BE2C (cell line): Measurements from ENCODE around the gene GJB1.
"Not testable (repeated sequence)": the region's sequence is repeated elsewhere in the genome, so short reads cannot be mapped to it uniquely, and the experiment has no call there.

ENCODE experiments used
- DNase-seq: peaks from one replicate; pipeline ENCODE4 v3.0.0-alpha.2; 2020
- H3K27me3 ChIP-seq: fragments of 250-450 bp; sonication (Bioruptor Pico); 2 replicates; pipeline ENCODE4 v1.5.1; 2020; ENCODE audit warnings: mild to moderate bottlenecking
- H3K36me3 ChIP-seq: fragments of 250-450 bp; sonication (Bioruptor Pico); 2 replicates; pipeline ENCODE4 v1.5.1; 2020; ENCODE audit warnings: mild to moderate bottlenecking
- H3K4me1 ChIP-seq: fragments of 250-450 bp; sonication (Bioruptor Pico); 2 replicates; pipeline ENCODE4 v1.5.1; 2020
- H3K4me3 ChIP-seq: 2 replicates; pipeline ENCODE4 v1.5.1; 2011; ENCODE audit warnings: low read depth, low read length
- H3K9me3 ChIP-seq: fragments of 250-450 bp; sonication (Bioruptor Pico); 2 replicates; pipeline ENCODE4 v1.5.1; 2020
- TF ChIP-seq, protein P1 (sequence below): IDR thresholded peaks from 2 replicates; pipeline ENCODE4 v1.5.1; 2012; ENCODE audit warnings: mild to moderate bottlenecking, low read depth, low read length

The GJB1 gene

DNA sequence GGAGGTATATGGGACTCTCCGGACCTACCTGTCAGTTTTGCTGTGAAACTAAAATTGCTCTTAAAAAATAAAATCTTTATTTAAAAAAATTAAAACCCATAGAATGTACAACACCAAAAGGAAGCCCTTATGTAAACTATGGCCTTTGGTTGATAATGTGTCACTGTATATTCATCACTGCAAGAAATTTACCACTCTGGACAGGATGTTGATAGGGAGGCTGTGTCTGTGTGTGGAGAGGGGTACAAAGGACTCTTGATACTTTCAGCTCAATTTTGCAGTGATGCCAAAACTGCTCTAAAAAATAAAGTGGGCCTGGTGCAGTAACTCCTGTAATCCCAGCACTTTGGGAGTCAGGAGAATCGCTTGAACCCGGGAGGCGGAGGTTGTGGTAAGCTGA, 33.8 kb downstream of the GJB1 start:
- no peaks in the 10 kb centered on the region for H3K36me3 ChIP-seq

DNA sequence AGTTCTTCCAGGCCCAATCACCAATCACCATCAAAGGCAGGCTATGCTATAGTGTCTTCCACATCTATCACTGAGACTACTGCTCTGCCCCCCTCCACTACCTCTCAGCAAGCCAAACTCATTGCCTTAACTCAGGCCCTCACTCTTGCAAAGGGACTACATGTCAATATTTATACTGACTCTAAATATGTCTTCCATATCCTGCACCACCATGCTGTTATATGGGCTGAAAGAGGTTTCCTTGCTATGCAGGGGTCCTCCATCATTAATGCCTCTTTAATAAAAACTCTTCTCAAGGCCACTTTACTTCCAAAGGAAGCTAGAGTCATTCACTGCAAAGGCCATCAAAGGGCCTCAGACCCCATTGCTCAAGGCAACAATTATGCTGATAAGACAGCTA, 45.6 kb downstream of the GJB1 start:
- H3K4me1 ChIP-seq, H3K36me3 ChIP-seq, H3K27me3 ChIP-seq, H3K4me3 ChIP-seq, H3K9me3 ChIP-seq, DNase-seq: not testable (repeated sequence)

More for the DNA sequence above, 33.8 kb downstream of the GJB1 start:
- Histone ChIP-seq H3K27me3 (no peaks in the 10 kb centered on the region), H3K4me1 (no peaks in the 10 kb centered on the region; the same call in 1 of the 2 replicates), H3K9me3 (no peaks in the 10 kb centered on the region), H3K4me3 (no peak overlapping the region)
- TF ChIP-seq, protein P1, sequence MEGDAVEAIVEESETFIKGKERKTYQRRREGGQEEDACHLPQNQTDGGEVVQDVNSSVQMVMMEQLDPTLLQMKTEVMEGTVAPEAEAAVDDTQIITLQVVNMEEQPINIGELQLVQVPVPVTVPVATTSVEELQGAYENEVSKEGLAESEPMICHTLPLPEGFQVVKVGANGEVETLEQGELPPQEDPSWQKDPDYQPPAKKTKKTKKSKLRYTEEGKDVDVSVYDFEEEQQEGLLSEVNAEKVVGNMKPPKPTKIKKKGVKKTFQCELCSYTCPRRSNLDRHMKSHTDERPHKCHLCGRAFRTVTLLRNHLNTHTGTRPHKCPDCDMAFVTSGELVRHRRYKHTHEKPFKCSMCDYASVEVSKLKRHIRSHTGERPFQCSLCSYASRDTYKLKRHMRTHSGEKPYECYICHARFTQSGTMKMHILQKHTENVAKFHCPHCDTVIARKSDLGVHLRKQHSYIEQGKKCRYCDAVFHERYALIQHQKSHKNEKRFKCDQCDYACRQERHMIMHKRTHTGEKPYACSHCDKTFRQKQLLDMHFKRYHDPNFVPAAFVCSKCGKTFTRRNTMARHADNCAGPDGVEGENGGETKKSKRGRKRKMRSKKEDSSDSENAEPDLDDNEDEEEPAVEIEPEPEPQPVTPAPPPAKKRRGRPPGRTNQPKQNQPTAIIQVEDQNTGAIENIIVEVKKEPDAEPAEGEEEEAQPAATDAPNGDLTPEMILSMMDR = no peak
- no peak for DNase-seq

DNA sequence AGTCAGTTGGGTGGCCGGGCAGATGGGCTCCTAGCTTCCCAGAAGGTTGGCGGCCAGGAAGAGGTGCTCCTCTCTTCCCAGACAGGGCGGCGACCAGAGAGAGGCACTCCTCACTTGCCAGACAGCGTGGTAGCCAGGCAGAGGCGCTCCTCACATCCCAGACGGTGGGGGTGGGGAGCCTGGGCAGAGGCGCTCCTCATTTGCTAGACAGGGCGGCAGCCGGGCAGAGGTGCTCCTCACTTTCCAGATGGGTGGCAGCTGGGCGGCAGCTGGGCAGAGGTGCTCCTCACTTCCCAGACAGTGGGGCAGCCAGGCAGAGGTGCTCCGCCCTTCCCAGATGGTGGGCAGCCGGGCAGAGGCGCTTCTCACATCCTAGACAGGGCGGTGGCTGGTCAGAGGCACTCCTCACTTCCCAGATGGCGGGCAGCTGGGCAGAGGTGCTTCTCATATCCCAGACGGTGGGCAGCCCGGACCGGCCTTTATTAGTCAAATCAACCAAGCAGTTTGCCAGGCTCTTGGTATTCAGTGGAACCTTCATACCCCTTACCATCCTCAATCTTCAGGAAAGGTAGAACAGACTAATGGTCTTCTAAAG, 46.9 kb downstream of the GJB1 start:
- no peaks in the 10 kb centered on the region for H3K36me3 ChIP-seq
- TF ChIP-seq, protein P1 = no peak
- DNase-seq = no peak

DNA sequence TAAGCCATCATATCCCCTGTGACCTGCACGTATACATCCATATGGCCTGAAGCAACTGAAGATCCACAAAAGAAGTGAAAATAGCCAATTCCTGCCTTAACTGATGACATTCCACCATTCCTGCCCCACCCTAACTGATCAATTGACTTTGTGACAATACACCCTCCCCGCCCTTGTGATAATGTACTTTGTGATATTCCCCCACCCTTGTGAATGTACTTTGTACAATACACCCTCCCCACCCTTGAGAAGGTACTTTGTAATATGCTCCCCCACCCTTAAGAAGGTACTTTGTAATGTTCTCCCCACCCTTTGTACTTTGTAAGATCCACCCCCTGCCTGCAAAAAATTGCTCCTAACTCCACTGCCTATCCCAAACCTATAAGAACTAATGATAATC, 49.3 kb downstream of the GJB1 start:
- H3K4me1 ChIP-seq, H3K9me3 ChIP-seq, H3K27me3 ChIP-seq, H3K36me3 ChIP-seq, H3K4me3 ChIP-seq, DNase-seq: not testable (repeated sequence)

More for the DNA sequence above, 46.9 kb downstream of the GJB1 start:
- H3K27me3 ChIP-seq = no peaks in the 10 kb centered on the region
- no peaks in the 10 kb centered on the region for H3K9me3 ChIP-seq
- H3K4me1 ChIP-seq = no peaks in the 10 kb centered on the region
- H3K4me3 ChIP-seq = no peak overlapping the region
